Right lobe of liver (tissue), 6 donors: ENCODE measurements around the gene CLDND1. TPM values are rescaled to one million over a fixed set of nuclear protein-coding genes. Genes with fewer than 3 reads are reported as not detected.

Source experiments
- ATAC-seq, 4 donors: fragments of 200-7000 bp; cut with Tn5 transposase; one replicate each; pipeline ENCODE4 v1.9.1; 2020; ENCODE audit warnings: mild to moderate bottlenecking in 4 of 4, moderate library complexity in 4 of 4
- DNase-seq, 3 donors: peaks; one replicate each; pipeline ENCODE4 v3.0.0-alpha.2; 2020
- H3K27ac ChIP-seq, 3 donors: fragments of 200-600 bp; one replicate each; pipeline ENCODE4 v1.8.0; 2022
- H3K27me3 ChIP-seq, 2 donors: fragments of 200-600 bp; one replicate each; pipeline ENCODE4 v1.8.0; 2022
- H3K36me3 ChIP-seq, 4 donors: fragments of 200-600 bp; sonication (generic) in 1 of 4; one replicate each; pipeline versions ENCODE4 v1.5.1 to v1.8.0; 2017 to 2022; ENCODE audit warnings: control low read depth in 1 of 4
- H3K4me1 ChIP-seq, 4 donors: fragments of 200-600 bp; sonication (generic) in 1 of 4; one replicate each; pipeline versions ENCODE4 v1.5.1 to v1.8.0; 2017 to 2022; ENCODE audit warnings: control low read depth in 1 of 4
- H3K4me3 ChIP-seq, 3 donors: fragments of 200-600 bp; one replicate each; pipeline ENCODE4 v1.8.0; 2022
- H3K9me3 ChIP-seq, 4 donors: fragments of 200-600 bp; sonication (generic) in 1 of 4; one replicate each; pipeline versions ENCODE4 v1.5.1 to v1.8.0; 2017 to 2022; ENCODE audit warnings: control low read depth in 1 of 4
- CTCF ChIP-seq, 4 donors: fragments of 200-600 bp in 3 of 4; fragments of 450-650 bp in 1 of 4; IDR thresholded peaks; one replicate each; pipeline versions ENCODE4 v1.5.1 to v1.8.0; 2016 to 2022; ENCODE audit warnings: antibody characterized with exemption in 4 of 4, mild to moderate bottlenecking in 2 of 4
- POLR2A ChIP-seq: fragments of 450-650 bp; IDR thresholded peaks from one replicate; pipeline ENCODE4 v1.6.1; 2017; ENCODE audit warnings: antibody characterized with exemption, mild to moderate bottlenecking
- WGBS: methylation state at CpG from one replicate; pipeline ENCODE4 v1.1.6; 2018; ENCODE audit warnings: low coverage, low lambda C conversion rate; ENCODE audit not compliant: insufficient coverage; ENCODE audit errors: missing lambda C conversion rate; 5-methylcytosine and 5-hydroxymethylcytosine counted together
- intact Hi-C, 2 donors: fragments of 100-400 bp; cut with DNase I; formaldehyde crosslinking; loops; one replicate each; pipeline versions ENCODE4 v1.11.2 to v1.14.1; 2022
- small RNA-seq, 2 experiments: library from RNA; depleted of rRNA; stranded (forward); fragments of <200 nt; gene quantifications; one replicate each; pipeline ENCODE3, GENCODE V24; 2016
- total RNA-seq, 6 experiments: library from RNA; depleted of rRNA in 2 of 6; stranded (reverse); fragments of >200 nt in 2 of 6; fragmentation: NEBNext Ultra II Directional in 3 of 6; extraction: Animal tissue kit (Norgen Biotek cat#: 25700) in 3 of 6; gene quantifications; one replicate each; pipeline versions ENCODE4 v1.1.0 to v1.2.4, GENCODE V29; 2016 to 2023
- donor health status: DM: no; HTN: yes; CAD: no.
- donor health status: DM: no; HTN: no; CAD: no.
- donor health status: DM: no; HTN: no; CAD: no.
- donor health status: DM: no; HTN: yes; CAD: no.
- donor health status: DM: no; HTN: yes; CAD: no.

The CLDND1 gene
- total RNA-seq, 6 experiments from 2014 or later, result 26.1 to 44.8 (median 34.9) TPM

GRCh38 chr3:98500019-98500418 is 22.7 kb downstream of the CLDND1 start:
- no peaks in the 10 kb centered on the region for H3K9me3 ChIP-seq
- no peaks in the 10 kb centered on the region for H3K36me3 ChIP-seq
- WGBS, result 63% methylated on average over 4 of the region's 4 CpGs
- H3K4me3 ChIP-seq, result no peak overlapping the region
- no peak overlapping the region for H3K27ac ChIP-seq
- no peaks in the 10 kb centered on the region for H3K4me1 ChIP-seq
- no peak for DNase-seq
- H3K27me3 ChIP-seq, result no peaks in the 10 kb centered on the region
- intact Hi-C loops, result no loop called here
- TF ChIP-seq POLR2A (no peak), CTCF (IDR thresholded peaks at IDR 0.05) (no peak)
- ATAC-seq, result no peak

- no peak within 1 kb of the TSS for H3K27ac ChIP-seq
- DNase-seq, result no peak
- TF ChIP-seq CTCF (IDR thresholded peaks at IDR 0.05) (no peak), POLR2A (no peak)
- WGBS, result 42% methylated on average over 2 of the region's 2 CpGs
- H3K36me3 ChIP-seq, result no peaks in the 10 kb centered on the region
- H3K4me1 ChIP-seq, result no peaks in the 10 kb centered on the region
- H3K9me3 ChIP-seq, result no peaks in the 10 kb centered on the region
- H3K4me3 ChIP-seq, result no peak within 1 kb of the TSS
- intact Hi-C loops, result no loop called here
- no peak for ATAC-seq
- no peaks in the 10 kb centered on the region for H3K27me3 ChIP-seq
Observed at GRCh38 chr3:98497381-98497780, 25.3 kb downstream of the CLDND1 start, which contains the start of gene OR5K2. Gene OR5K2 (plus strand): TSS chr3:98497681. CDS start chr3:98497681, 0 bp downstream.

- TF ChIP-seq POLR2A (no peak), CTCF (IDR thresholded peaks at IDR 0.05) (no peak)
- Histone ChIP-seq H3K27me3 (no peaks in the 10 kb centered on the region), H3K27ac (no peak overlapping the region), H3K9me3 (no peaks in the 10 kb centered on the region), H3K36me3 (no peaks in the 10 kb centered on the region), H3K4me3 (no peak overlapping the region), H3K4me1 (no peaks in the 10 kb centered on the region)
- intact Hi-C loops, result no loop called here
- ATAC-seq (no peak), DNase-seq (no peak)
- 75% methylated on average over 3 of the region's 3 CpGs for WGBS
Observed at GRCh38 chr3:98483626-98484025, 39.1 kb downstream of the CLDND1 start.

DNA sequence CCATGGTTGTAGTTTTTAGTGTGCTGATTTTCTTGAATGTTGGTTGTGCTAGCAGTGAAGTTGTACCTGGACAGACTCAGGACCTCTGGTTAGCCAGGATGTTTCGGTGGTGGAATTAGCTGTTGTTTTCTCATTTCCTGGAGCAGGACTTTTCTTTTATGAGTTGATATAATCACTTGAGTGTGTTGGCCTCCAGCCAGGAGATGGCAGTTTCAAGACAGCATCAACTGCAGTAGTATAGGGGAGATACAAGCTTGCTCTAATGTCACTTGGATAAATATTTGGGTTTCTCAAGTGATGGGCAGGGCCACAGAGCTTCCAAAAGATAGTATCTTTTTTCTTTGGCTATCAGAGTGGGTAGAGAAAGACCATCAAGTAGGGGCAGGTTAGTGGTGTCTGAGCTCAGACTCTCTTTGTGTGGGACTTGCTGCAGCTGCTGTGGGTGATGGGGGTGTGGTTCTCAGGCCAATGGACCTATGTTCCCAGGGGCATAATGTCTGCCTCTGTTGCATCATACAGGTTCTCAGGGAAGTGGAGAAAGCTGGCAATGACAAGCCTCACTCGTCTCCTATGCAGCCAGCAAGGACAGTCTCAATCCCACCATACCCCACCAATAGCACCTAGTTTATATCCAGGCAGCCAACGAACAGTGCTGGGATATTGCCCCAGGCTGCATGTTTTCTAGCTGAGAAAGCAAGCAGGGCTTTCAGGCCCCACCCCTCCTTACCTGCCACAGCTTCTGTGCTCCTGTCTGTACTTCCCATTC is 39.8 kb downstream of the CLDND1 start:
- no peaks in the 10 kb centered on the region for H3K9me3 ChIP-seq
- H3K27me3 ChIP-seq, result no peaks in the 10 kb centered on the region
- H3K36me3 ChIP-seq, result no peaks in the 10 kb centered on the region
- no peaks in the 10 kb centered on the region for H3K4me1 ChIP-seq
- TF ChIP-seq POLR2A (no peak), CTCF (IDR thresholded peaks at IDR 0.05) (no peak)
- intact Hi-C loops, result no loop called here
- no peak overlapping the region for H3K27ac ChIP-seq
- no peak for DNase-seq
- no peak overlapping the region for H3K4me3 ChIP-seq
- 43% methylated on average over 1 of the region's 3 CpGs for WGBS
- no peak for ATAC-seq

Small RNA genes lying within 50 kb of the gene (small RNA-seq; reads per million reads assigned to genes)
- 0 reads per million in 2 experiments for gene RPL38P4

Other genes with a start within 250 kb of the CLDND1 start
- not detected for gene OR5H2, start 240.4 kb downstream of the CLDND1 start, total RNA-seq
- gene OR5K4, start 169.0 kb downstream of the CLDND1 start, total RNA-seq, result not detected
- not detected for gene OR5K3, start 132.2 kb downstream of the CLDND1 start, total RNA-seq
- not detected for gene OR5K1, start 59.7 kb downstream of the CLDND1 start, total RNA-seq
- not detected for gene OR5K2, start 25.2 kb downstream of the CLDND1 start, total RNA-seq
- gene GPR15, start 9.1 kb upstream of the CLDND1 start, total RNA-seq, result not detected
- 10 to 100 TPM; 20.3 to 26.9 (median 22.6) TPM for gene CPOX, start 70.7 kb upstream of the CLDND1 start, total RNA-seq
- gene ST3GAL6, start 240.4 kb upstream of the CLDND1 start, total RNA-seq, result 10 to 100 TPM; 17.8 to 69.6 (median 31.5) TPM